Measurements from ENCODE around the gene MED25.

The MED25 gene

GRCh38 chr19:49848938-49849337 is 30.8 kb downstream of the MED25 start:
- Histone ChIP-seq H3K9me3 (ENCODE audit: control insufficient read depth in 2 of 2, low read length in 2 of 2) (no peaks in the 10 kb centered on the region), H3K9ac (ENCODE audit: low read depth in 1 of 2, low read length in 2 of 2) (no peak overlapping the region)

GRCh38 chr19:49849433-49850220 is 31.5 kb downstream of the MED25 start:
- Histone ChIP-seq H3K36me3 (ENCODE audit: control insufficient read depth in 2 of 2, insufficient read depth in 2 of 2, low read length in 2 of 2) (no peaks in the 10 kb centered on the region), H3K4me1 (ENCODE audit: control insufficient read depth in 2 of 2, insufficient read depth in 2 of 2, low read length in 2 of 2) (peaks cover 17 to 20% of the 10 kb centered on the region in 2 donors), H3K9ac (ENCODE audit: low read depth in 1 of 2, low read length in 2 of 2) (peak overlapping the region in 1 of 2 donors; percentile 100), H3K27me3 (ENCODE audit: control insufficient read depth in 2 of 2, insufficient read depth in 2 of 2, low read length in 2 of 2) (no peaks in the 10 kb centered on the region), H3K27ac (ENCODE audit: low read depth in 2 of 2, low read length in 2 of 2) (peak overlapping the region; percentile 97 to 99), H3K9me3 (ENCODE audit: control insufficient read depth in 2 of 2, low read length in 2 of 2) (no peaks in the 10 kb centered on the region), H3K4me3 (ENCODE audit: low read length in 2 of 2) (peak overlapping the region; percentile 93 to 96)

More at GRCh38 chr19:49848938-49849337, 30.8 kb downstream of the MED25 start:
- Histone ChIP-seq H3K27ac (ENCODE audit: low read depth in 2 of 2, low read length in 2 of 2) (no peak overlapping the region), H3K4me3 (ENCODE audit: low read length in 2 of 2) (no peak overlapping the region), H3K36me3 (ENCODE audit: control insufficient read depth in 2 of 2, insufficient read depth in 2 of 2, low read length in 2 of 2) (no peaks in the 10 kb centered on the region), H3K27me3 (ENCODE audit: control insufficient read depth in 2 of 2, insufficient read depth in 2 of 2, low read length in 2 of 2) (no peaks in the 10 kb centered on the region), H3K4me1 (ENCODE audit: control insufficient read depth in 2 of 2, insufficient read depth in 2 of 2, low read length in 2 of 2) (peaks cover 17 to 20% of the 10 kb centered on the region in 2 donors)

- H3K9ac ChIP-seq (ENCODE audit: low read depth in 1 of 2, low read length in 2 of 2): peak overlapping the region; percentile 99 to 100
- peaks cover 17 to 20% of the 10 kb centered on the region in 2 donors for H3K4me1 ChIP-seq (ENCODE audit: control insufficient read depth in 2 of 2, insufficient read depth in 2 of 2, low read length in 2 of 2)
- peaks cover 0 to 2% of the 10 kb centered on the region in 2 donors for H3K36me3 ChIP-seq (ENCODE audit: control insufficient read depth in 2 of 2, insufficient read depth in 2 of 2, low read length in 2 of 2)
- H3K27ac ChIP-seq (ENCODE audit: low read depth in 2 of 2, low read length in 2 of 2): peak overlapping the region; percentile 97 to 99
- H3K27me3 ChIP-seq (ENCODE audit: control insufficient read depth in 2 of 2, insufficient read depth in 2 of 2, low read length in 2 of 2): no peaks in the 10 kb centered on the region
- H3K4me3 ChIP-seq (ENCODE audit: low read length in 2 of 2): peak overlapping the region; percentile 93 to 96
- H3K9me3 ChIP-seq (ENCODE audit: control insufficient read depth in 2 of 2, low read length in 2 of 2): no peaks in the 10 kb centered on the region
These were observed 32.1 kb downstream of the MED25 start for GRCh38 chr19:49850221-49850486.

- Histone ChIP-seq H3K9ac (ENCODE audit: low read depth in 1 of 2, low read length in 2 of 2) (peak within 1 kb of the TSS; percentile 99 to 100), H3K4me1 (ENCODE audit: control insufficient read depth in 2 of 2, insufficient read depth in 2 of 2, low read length in 2 of 2) (peaks cover 17 to 20% of the 10 kb centered on the region in 2 donors), H3K4me3 (ENCODE audit: low read length in 2 of 2) (peak within 1 kb of the TSS; percentile 93 to 96), H3K36me3 (ENCODE audit: control insufficient read depth in 2 of 2, insufficient read depth in 2 of 2, low read length in 2 of 2) (peaks cover 0 to 4% of the 10 kb centered on the region in 2 donors), H3K27me3 (ENCODE audit: control insufficient read depth in 2 of 2, insufficient read depth in 2 of 2, low read length in 2 of 2) (no peaks in the 10 kb centered on the region), H3K9me3 (ENCODE audit: control insufficient read depth in 2 of 2, low read length in 2 of 2) (no peaks in the 10 kb centered on the region), H3K27ac (ENCODE audit: low read depth in 2 of 2, low read length in 2 of 2) (peak within 1 kb of the TSS; percentile 97 to 99)
These were observed 32.6 kb downstream of the MED25 start, which contains the start of gene PTOV1 for GRCh38 chr19:49850487-49851342. TSS of gene PTOV1 (plus strand) at chr19:49851159.

GRCh38 chr19:49851456-49852259 is 33.6 kb downstream of the MED25 start:
- Histone ChIP-seq H3K27ac (ENCODE audit: low read depth in 2 of 2, low read length in 2 of 2) (peak overlapping the region in 1 of 2 donors; percentile 99), H3K4me3 (ENCODE audit: low read length in 2 of 2) (peak overlapping the region; percentile 72 to 96), H3K9ac (ENCODE audit: low read depth in 1 of 2, low read length in 2 of 2) (peak overlapping the region; percentile 24 to 100), H3K27me3 (ENCODE audit: control insufficient read depth in 2 of 2, insufficient read depth in 2 of 2, low read length in 2 of 2) (no peaks in the 10 kb centered on the region), H3K36me3 (ENCODE audit: control insufficient read depth in 2 of 2, insufficient read depth in 2 of 2, low read length in 2 of 2) (peaks cover 0 to 10% of the 10 kb centered on the region in 2 donors), H3K9me3 (ENCODE audit: control insufficient read depth in 2 of 2, low read length in 2 of 2) (no peaks in the 10 kb centered on the region), H3K4me1 (ENCODE audit: control insufficient read depth in 2 of 2, insufficient read depth in 2 of 2, low read length in 2 of 2) (peaks cover 17 to 20% of the 10 kb centered on the region in 2 donors)

- peak overlapping the region; percentile 72 to 96 for H3K4me3 ChIP-seq (ENCODE audit: low read length in 2 of 2)
- no peaks in the 10 kb centered on the region for H3K27me3 ChIP-seq (ENCODE audit: control insufficient read depth in 2 of 2, insufficient read depth in 2 of 2, low read length in 2 of 2)
- no peaks in the 10 kb centered on the region for H3K9me3 ChIP-seq (ENCODE audit: control insufficient read depth in 2 of 2, low read length in 2 of 2)
- H3K27ac ChIP-seq (ENCODE audit: low read depth in 2 of 2, low read length in 2 of 2): no peak overlapping the region
- H3K4me1 ChIP-seq (ENCODE audit: control insufficient read depth in 2 of 2, insufficient read depth in 2 of 2, low read length in 2 of 2): peaks cover 17 to 20% of the 10 kb centered on the region in 2 donors
- peaks cover 4 to 16% of the 10 kb centered on the region in 2 donors for H3K36me3 ChIP-seq (ENCODE audit: control insufficient read depth in 2 of 2, insufficient read depth in 2 of 2, low read length in 2 of 2)
- H3K9ac ChIP-seq (ENCODE audit: low read depth in 1 of 2, low read length in 2 of 2): no peak overlapping the region
These were observed 34.6 kb downstream of the MED25 start for GRCh38 chr19:49852631-49853126.

- H3K27ac ChIP-seq (ENCODE audit: low read depth in 2 of 2, low read length in 2 of 2): no peak overlapping the region
These were observed 35.8 kb downstream of the MED25 start for GRCh38 chr19:49853852-49854377.

GRCh38 chr19:49854378-49855263 is 36.5 kb downstream of the MED25 start:
- Histone ChIP-seq H3K27ac (ENCODE audit: low read depth in 2 of 2, low read length in 2 of 2) (no peak overlapping the region), H3K9me3 (ENCODE audit: control insufficient read depth in 2 of 2, low read length in 2 of 2) (no peaks in the 10 kb centered on the region), H3K9ac (ENCODE audit: low read depth in 1 of 2, low read length in 2 of 2) (no peak overlapping the region)

More at GRCh38 chr19:49853852-49854377, 35.8 kb downstream of the MED25 start:
- Histone ChIP-seq H3K4me1 (ENCODE audit: control insufficient read depth in 2 of 2, insufficient read depth in 2 of 2, low read length in 2 of 2) (peaks cover 17 to 20% of the 10 kb centered on the region in 2 donors), H3K4me3 (ENCODE audit: low read length in 2 of 2) (no peak overlapping the region), H3K36me3 (ENCODE audit: control insufficient read depth in 2 of 2, insufficient read depth in 2 of 2, low read length in 2 of 2) (peaks cover 7 to 27% of the 10 kb centered on the region in 2 donors), H3K27me3 (ENCODE audit: control insufficient read depth in 2 of 2, insufficient read depth in 2 of 2, low read length in 2 of 2) (no peaks in the 10 kb centered on the region), H3K9ac (ENCODE audit: low read depth in 1 of 2, low read length in 2 of 2) (no peak overlapping the region), H3K9me3 (ENCODE audit: control insufficient read depth in 2 of 2, low read length in 2 of 2) (no peaks in the 10 kb centered on the region)

GRCh38 chr19:49855277-49855675 is 37.2 kb downstream of the MED25 start:
- Histone ChIP-seq H3K9me3 (ENCODE audit: control insufficient read depth in 2 of 2, low read length in 2 of 2) (no peaks in the 10 kb centered on the region), H3K36me3 (ENCODE audit: control insufficient read depth in 2 of 2, insufficient read depth in 2 of 2, low read length in 2 of 2) (peaks cover 13 to 35% of the 10 kb centered on the region in 2 donors), H3K9ac (ENCODE audit: low read depth in 1 of 2, low read length in 2 of 2) (no peak overlapping the region), H3K4me3 (ENCODE audit: low read length in 2 of 2) (no peak overlapping the region), H3K4me1 (ENCODE audit: control insufficient read depth in 2 of 2, insufficient read depth in 2 of 2, low read length in 2 of 2) (peaks cover 11 to 14% of the 10 kb centered on the region in 2 donors), H3K27ac (ENCODE audit: low read depth in 2 of 2, low read length in 2 of 2) (no peak overlapping the region), H3K27me3 (ENCODE audit: control insufficient read depth in 2 of 2, insufficient read depth in 2 of 2, low read length in 2 of 2) (no peaks in the 10 kb centered on the region)

More at GRCh38 chr19:49854378-49855263, 36.5 kb downstream of the MED25 start:
- H3K27me3 ChIP-seq (ENCODE audit: control insufficient read depth in 2 of 2, insufficient read depth in 2 of 2, low read length in 2 of 2): no peaks in the 10 kb centered on the region
- H3K4me3 ChIP-seq (ENCODE audit: low read length in 2 of 2): no peak overlapping the region
- peaks cover 17 to 20% of the 10 kb centered on the region in 2 donors for H3K4me1 ChIP-seq (ENCODE audit: control insufficient read depth in 2 of 2, insufficient read depth in 2 of 2, low read length in 2 of 2)
- H3K36me3 ChIP-seq (ENCODE audit: control insufficient read depth in 2 of 2, insufficient read depth in 2 of 2, low read length in 2 of 2): peaks cover 8 to 29% of the 10 kb centered on the region in 2 donors

All from mucosa of rectum (tissue), 2 donors.